ENCODE measurements around the gene AKNAD1. TPM values are rescaled to one million over a fixed set of nuclear protein-coding genes. Genes with fewer than 3 reads are reported as not detected.

AKNAD1 gene
- 0.18 and 0.28 TPM in 2 replicates for total RNA-seq (2012; rRNA removed)
- polyA plus RNA-seq (2012; rRNA removed): 0.07 and 0.55 TPM in 2 replicates
- polyA plus RNA-seq (2012; cell fraction: cytosol; rRNA removed): 0.08 TPM in 1 of 2 replicates, not detected in the other
- polyA plus RNA-seq (2012; cell fraction: nucleus; rRNA removed; ENCODE audit: low replicate concordance): 0.17 and 1.3 TPM in 2 replicates
- Bru-seq, nascent RNA: percentile 26 among the genes with signal in this experiment
- BruChase-seq, experiment 1, labeled RNA remaining after a 6-hour chase: percentile 21 among the genes with signal in this experiment
- percentile 13 among the genes with signal in this experiment for BruChase-seq, experiment 2, labeled RNA remaining after a 2-hour chase
- long read RNA-seq: 0 reads

GRCh38 chr1:108856994-108857393, at the start of gene AKNAD1:
Gene AKNAD1, minus strand, starts transcription at chr1:108857094. Its CDS starts 4,430 bp downstream, at chr1:108852664.
- H3K36me3 ChIP-seq (ENCODE audit: control insufficient read depth, insufficient read depth, low read length): no peaks in the 10 kb centered on the region
- peaks cover 4% of the 10 kb centered on the region; the same call in 1 of the 2 replicates for H3K27me3 ChIP-seq (ENCODE audit: control insufficient read depth, insufficient read depth, low read length)
- intact Hi-C loops (cut with micrococcal nuclease): no loop called here
- in situ Hi-C loops (cut with MboI; ENCODE audit: low sequenced_read_pairs): no loop called here
- H2BK15ac ChIP-seq (ENCODE audit: low read depth, low read length): no peak within 1 kb of the TSS
- no peak within 1 kb of the TSS for H4K8ac ChIP-seq (ENCODE audit: low read depth in 2 of 2, low read length in 2 of 2)
- H3K79me1 ChIP-seq (ENCODE audit: low read depth in 1 of 2, low read length in 2 of 2): no peaks in the 10 kb centered on the region
- POLR2A ChIA-PET (ENCODE audit: unreplicated experiment): no interaction called here
- H3K23ac ChIP-seq (ENCODE audit: low read depth, low read length): no peak within 1 kb of the TSS
- H4K20me1 ChIP-seq (ENCODE audit: insufficient read depth, low read length): no peaks in the 10 kb centered on the region
- CTCF ChIA-PET: no interaction called here
- H3K56ac ChIP-seq (ENCODE audit: extremely low read depth, insufficient read depth, low read length): no peak within 1 kb of the TSS
- no peak within 1 kb of the TSS for H4K91ac ChIP-seq (ENCODE audit: insufficient read depth, low read depth, low read length)
- DNase-seq (no peak), ATAC-seq (ENCODE audit: low read depth) (no peak)
- H3K4me2 ChIP-seq (ENCODE audit: low read depth, low read length): no peak within 1 kb of the TSS
- no peak within 1 kb of the TSS for H3K14ac ChIP-seq (replicated peaks; ENCODE audit: low read depth, low read length)
- no peak within 1 kb of the TSS for H4K5ac ChIP-seq (ENCODE audit: low read depth, low read length)
- no peak within 1 kb of the TSS for H2AK9ac ChIP-seq (replicated peaks; ENCODE audit: low read depth, low read length, poor library complexity)
- no peak within 1 kb of the TSS for H3K4ac ChIP-seq (ENCODE audit: low read depth, low read length)
- H3K4me1 ChIP-seq (ENCODE audit: control insufficient read depth, insufficient read depth, low read length): peaks cover 2% of the 10 kb centered on the region
- no peaks in the 10 kb centered on the region for H3K9me3 ChIP-seq (ENCODE audit: control insufficient read depth, insufficient read depth, low read length)
- H3K9me1 ChIP-seq (ENCODE audit: insufficient read depth, low read length): no peaks in the 10 kb centered on the region
- no peak for TF ChIP-seq NFE2L2 (IDR thresholded peaks at IDR 0.05; ENCODE audit: low read depth, low read length)
- no peak for TF ChIP-seq MAFK (IDR thresholded peaks at IDR 0.05; ENCODE audit: low read depth, low read length)
- no peak for TF ChIP-seq MXI1 (IDR thresholded peaks at IDR 0.05; ENCODE audit: borderline replicate concordance, low read depth, low read length)
- TF ChIP-seq FOS (IDR thresholded peaks at IDR 0.05; ENCODE audit: low read depth, low read length): no peak
- no peak for TF ChIP-seq RCOR1 (IDR thresholded peaks at IDR 0.05; ENCODE audit: insufficient replicate concordance, low read length)
- TF ChIP-seq SMC3 (IDR thresholded peaks at IDR 0.05; ENCODE audit: low read depth, low read length): no peak
- TF ChIP-seq USF2 (IDR thresholded peaks at IDR 0.05; ENCODE audit: low read depth, low read length): no peak
- no peak for TF ChIP-seq MAZ (IDR thresholded peaks at IDR 0.05; ENCODE audit: borderline replicate concordance, low read depth, low read length)
- TF ChIP-seq, protein P1, sequence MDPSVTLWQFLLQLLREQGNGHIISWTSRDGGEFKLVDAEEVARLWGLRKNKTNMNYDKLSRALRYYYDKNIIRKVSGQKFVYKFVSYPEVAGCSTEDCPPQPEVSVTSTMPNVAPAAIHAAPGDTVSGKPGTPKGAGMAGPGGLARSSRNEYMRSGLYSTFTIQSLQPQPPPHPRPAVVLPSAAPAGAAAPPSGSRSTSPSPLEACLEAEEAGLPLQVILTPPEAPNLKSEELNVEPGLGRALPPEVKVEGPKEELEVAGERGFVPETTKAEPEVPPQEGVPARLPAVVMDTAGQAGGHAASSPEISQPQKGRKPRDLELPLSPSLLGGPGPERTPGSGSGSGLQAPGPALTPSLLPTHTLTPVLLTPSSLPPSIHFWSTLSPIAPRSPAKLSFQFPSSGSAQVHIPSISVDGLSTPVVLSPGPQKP (IDR thresholded peaks at IDR 0.05; ENCODE audit: borderline replicate concordance, low read depth, low read length): no peak
- no peak for TF ChIP-seq BHLHE40 (IDR thresholded peaks at IDR 0.05; ENCODE audit: low read depth, low read length)
- TF ChIP-seq POLR2A (IDR thresholded peaks at IDR 0.05; ENCODE audit: low read depth, low read length): no peak
- no peak for TF ChIP-seq CEBPB (IDR thresholded peaks at IDR 0.05; ENCODE audit: low read depth, low read length)
- no peak for TF ChIP-seq RAD21 (IDR thresholded peaks at IDR 0.05; ENCODE audit: low read length)
- H2BK5ac ChIP-seq (ENCODE audit: low read depth, low read length, poor library complexity, severe bottlenecking): no peak within 1 kb of the TSS
- H3K18ac ChIP-seq (ENCODE audit: low read depth, low read length): no peak within 1 kb of the TSS
- no peak within 1 kb of the TSS for H2BK20ac ChIP-seq (ENCODE audit: low read depth, low read length)
- H2AK5ac ChIP-seq (ENCODE audit: low read depth, low read length): no peak within 1 kb of the TSS
- no peak within 1 kb of the TSS for H3K27ac ChIP-seq (ENCODE audit: insufficient read depth, low read length)
- dilution Hi-C loops (cut with HindIII; ENCODE audit: low sequenced_read_pairs, unreplicated experiment): no loop called here
- H2AFZ ChIP-seq (replicated peaks; ENCODE audit: low read length, poor library complexity): no peak within 1 kb of the TSS
- no peak within 1 kb of the TSS for H3K9ac ChIP-seq (ENCODE audit: low read depth, low read length)
- WGBS, 2 experiments (ENCODE audit: extremely low coverage in 2 of 2, insufficient read length in 1 of 2): 60% methylated on average over 1 of the region's 1 CpG; no CpG with 5 or more reads in 1 of the 2 experiments
- no peak within 1 kb of the TSS for H2BK120ac ChIP-seq (ENCODE audit: low read depth, low read length)
- H3K4me3 ChIP-seq (ENCODE audit: insufficient read depth, low read depth, low read length): no peak within 1 kb of the TSS
- BruUV-seq (replicated peaks): no TSS peak

Data from IMR-90 (cell line).